Activated T-cell treated with anti-CD3 and anti-CD28 coated beads, Interleukin-2, amount 50 U/mL, for 4 hours (primary cell): ENCODE measurements around the gene SMYD2. TPM values are rescaled to one million over a fixed set of nuclear protein-coding genes. Genes with fewer than 3 reads are reported as not detected.

Source experiments
- ATAC-seq, 2 donors: fragments of 200-7000 bp; cut with Tn5 transposase; one replicate each; pipeline ENCODE4 v1.10.0; 2021
- DNase-seq: peaks from one replicate; pipeline ENCODE4 v3.0.0-alpha.2; 2020
- H3K27me3 Mint-ChIP-seq: one replicate; pipeline ENCODE4 v1.8.0; 2021; ENCODE audit warnings: low read depth, mixed read lengths
- H3K36me3 Mint-ChIP-seq: one replicate; pipeline ENCODE4 v1.8.0; 2022; ENCODE audit warnings: mixed read lengths; ENCODE audit not compliant: insufficient read depth
- H3K4me1 Mint-ChIP-seq: one replicate; pipeline ENCODE4 v1.8.0; 2021; ENCODE audit warnings: low read depth, mixed read lengths
- H3K4me3 Mint-ChIP-seq: one replicate; pipeline ENCODE4 v1.8.0; 2021; ENCODE audit warnings: mild to moderate bottlenecking, moderate library complexity, mixed read lengths
- H3K9me3 Mint-ChIP-seq: one replicate; pipeline ENCODE4 v1.8.0; 2021; ENCODE audit warnings: mixed read lengths
- total RNA-seq, 3 donors: library from RNA; stranded (reverse); gene quantifications; one replicate each; pipeline ENCODE4 v1.2.1, GENCODE V29; 2021

Gene SMYD2
- total RNA-seq, 3 donors from 2014 or later = 15.6 to 21.9 (median 18.4) TPM

- DNase-seq (no peak), ATAC-seq (no peak)
- Mint-ChIP-seq H3K4me3 (peak overlapping the region; percentile 91), H3K27me3 (no peaks in the 10 kb centered on the region), H3K4me1 (peaks cover 40% of the 10 kb centered on the region), H3K9me3 (no peaks in the 10 kb centered on the region), H3K36me3 (no peaks in the 10 kb centered on the region)
Measured at GRCh38 chr1:214281720-214282629, 1.0 kb downstream of the SMYD2 start.

GRCh38 chr1:214282630-214283242 lies 1.8 kb downstream of the SMYD2 start:
- Mint-ChIP-seq H3K4me1 (peaks cover 40% of the 10 kb centered on the region), H3K27me3 (no peaks in the 10 kb centered on the region), H3K4me3 (peak overlapping the region; percentile 91), H3K9me3 (no peaks in the 10 kb centered on the region), H3K36me3 (no peaks in the 10 kb centered on the region)
- ATAC-seq (no peak), DNase-seq (no peak)

GRCh38 chr1:214285610-214286440 lies 4.9 kb downstream of the SMYD2 start:
- no peak for ATAC-seq
- no peaks in the 10 kb centered on the region for H3K27me3 Mint-ChIP-seq
- peaks cover 35% of the 10 kb centered on the region for H3K4me1 Mint-ChIP-seq
- no peak for DNase-seq
- H3K36me3 Mint-ChIP-seq = peaks cover 11% of the 10 kb centered on the region
- no peaks in the 10 kb centered on the region for H3K9me3 Mint-ChIP-seq
- no peak overlapping the region for H3K4me3 Mint-ChIP-seq

GRCh38 chr1:214287884-214288283 lies 6.9 kb downstream of the SMYD2 start:
- ATAC-seq = no peak
- H3K4me1 Mint-ChIP-seq = peaks cover 29% of the 10 kb centered on the region

GRCh38 chr1:214289574-214290272 lies 8.8 kb downstream of the SMYD2 start:
- H3K4me1 Mint-ChIP-seq = peaks cover 20% of the 10 kb centered on the region
- peaks cover 11% of the 10 kb centered on the region for H3K36me3 Mint-ChIP-seq
- H3K27me3 Mint-ChIP-seq = no peaks in the 10 kb centered on the region
- no peak for DNase-seq
- no peak overlapping the region for H3K4me3 Mint-ChIP-seq
- no peaks in the 10 kb centered on the region for H3K9me3 Mint-ChIP-seq
- no peak for ATAC-seq

More at GRCh38 chr1:214287884-214288283, 6.9 kb downstream of the SMYD2 start:
- no peak for DNase-seq
- Mint-ChIP-seq H3K9me3 (no peaks in the 10 kb centered on the region), H3K36me3 (peaks cover 11% of the 10 kb centered on the region), H3K4me3 (no peak overlapping the region), H3K27me3 (no peaks in the 10 kb centered on the region)

- DNase-seq (no peak), ATAC-seq (no peak)
- Mint-ChIP-seq H3K27me3 (no peaks in the 10 kb centered on the region), H3K9me3 (no peaks in the 10 kb centered on the region), H3K4me3 (no peak overlapping the region), H3K4me1 (peaks cover 16% of the 10 kb centered on the region), H3K36me3 (peaks cover 11% of the 10 kb centered on the region)
Measured at GRCh38 chr1:214290424-214291037, 9.6 kb downstream of the SMYD2 start.

- DNase-seq = no peak
- H3K4me3 Mint-ChIP-seq = no peak overlapping the region
- H3K36me3 Mint-ChIP-seq = peaks cover 14% of the 10 kb centered on the region
- H3K9me3 Mint-ChIP-seq = no peaks in the 10 kb centered on the region
- ATAC-seq = no peak
- peaks cover 20% of the 10 kb centered on the region for H3K4me1 Mint-ChIP-seq
- H3K27me3 Mint-ChIP-seq = no peaks in the 10 kb centered on the region
Measured at GRCh38 chr1:214292322-214292721, 11.4 kb downstream of the SMYD2 start.

- Mint-ChIP-seq H3K4me1 (peaks cover 21% of the 10 kb centered on the region), H3K9me3 (no peaks in the 10 kb centered on the region), H3K27me3 (no peaks in the 10 kb centered on the region), H3K36me3 (peaks cover 13% of the 10 kb centered on the region), H3K4me3 (no peak overlapping the region)
- ATAC-seq (no peak), DNase-seq (no peak)
Measured at GRCh38 chr1:214295934-214296333, 15.0 kb downstream of the SMYD2 start.

- no peak for ATAC-seq
- Mint-ChIP-seq H3K27me3 (no peaks in the 10 kb centered on the region), H3K4me1 (peaks cover 26% of the 10 kb centered on the region), H3K4me3 (no peak overlapping the region), H3K9me3 (no peaks in the 10 kb centered on the region), H3K36me3 (peaks cover 13% of the 10 kb centered on the region)
- DNase-seq = no peak
Measured at GRCh38 chr1:214296860-214297745, 16.1 kb downstream of the SMYD2 start.

GRCh38 chr1:214300149-214300780 lies 19.3 kb downstream of the SMYD2 start:
- DNase-seq (no peak), ATAC-seq (no peak)
- H3K9me3 Mint-ChIP-seq = no peaks in the 10 kb centered on the region
- peaks cover 31% of the 10 kb centered on the region for H3K4me1 Mint-ChIP-seq
- no peak overlapping the region for H3K4me3 Mint-ChIP-seq
- H3K36me3 Mint-ChIP-seq = peaks cover 13% of the 10 kb centered on the region
- no peaks in the 10 kb centered on the region for H3K27me3 Mint-ChIP-seq

GRCh38 chr1:214301526-214301925 lies 20.6 kb downstream of the SMYD2 start:
- no peaks in the 10 kb centered on the region for H3K27me3 Mint-ChIP-seq
- H3K4me1 Mint-ChIP-seq = peaks cover 27% of the 10 kb centered on the region
- H3K9me3 Mint-ChIP-seq = no peaks in the 10 kb centered on the region
- H3K36me3 Mint-ChIP-seq = peaks cover 12% of the 10 kb centered on the region
- H3K4me3 Mint-ChIP-seq = no peak overlapping the region
- ATAC-seq = no peak
- DNase-seq = no peak

GRCh38 chr1:214303141-214303930 lies 22.4 kb downstream of the SMYD2 start:
- Mint-ChIP-seq H3K27me3 (no peaks in the 10 kb centered on the region), H3K4me3 (no peak overlapping the region), H3K36me3 (peaks cover 4% of the 10 kb centered on the region), H3K4me1 (peaks cover 26% of the 10 kb centered on the region), H3K9me3 (no peaks in the 10 kb centered on the region)
- ATAC-seq (no peak), DNase-seq (no peak)
